ENCODE results near the gene ADGRF1. TPM values are rescaled to one million over a fixed set of nuclear protein-coding genes. Genes with fewer than 3 reads are reported as not detected.

ADGRF1 gene
- total RNA-seq, 2 donors from 2014 or later = 5.6 to 11.5 TPM

GRCh38 chr6:46967826-46968349 is 74.2 kb downstream of the ADGRF1 start:
- no peaks in the 10 kb centered on the region for H3K27me3 ChIP-seq (replicated peaks; ENCODE audit: insufficient read depth)
- H3K36me3 ChIP-seq = no peaks in the 10 kb centered on the region
- no peak overlapping the region for H3K4me3 ChIP-seq
- H3K27ac ChIP-seq = no peak overlapping the region
- DNase-seq (ENCODE audit: low spot score) = no peak
- TF ChIP-seq POLR2AphosphoS5 (IDR thresholded peaks at IDR 0.05) = no peak
- no peak for TF ChIP-seq POLR2A (IDR thresholded peaks at IDR 0.05)
- TF ChIP-seq CTCF (IDR thresholded peaks at IDR 0.05) = no peak
- H3K4me1 ChIP-seq (replicated peaks) = no peaks in the 10 kb centered on the region
- intact Hi-C loops (cut with DNase I) = no loop called here
- no peaks in the 10 kb centered on the region for H3K9me3 ChIP-seq

- Histone ChIP-seq H3K9me3 (no peaks in the 10 kb centered on the region), H3K36me3 (no peaks in the 10 kb centered on the region), H3K27ac (no peak overlapping the region), H3K4me3 (no peak overlapping the region), H3K4me1 (replicated peaks) (no peaks in the 10 kb centered on the region), H3K27me3 (replicated peaks; ENCODE audit: insufficient read depth) (no peaks in the 10 kb centered on the region)
- no peak for TF ChIP-seq POLR2A (IDR thresholded peaks at IDR 0.05)
- TF ChIP-seq CTCF (IDR thresholded peaks at IDR 0.05) = no peak
- TF ChIP-seq POLR2AphosphoS5 (IDR thresholded peaks at IDR 0.05) = no peak
- WGBS = 61% methylated on average over 12 of the region's 12 CpGs
- intact Hi-C loops (cut with DNase I) = no loop called here
- DNase-seq (ENCODE audit: low spot score) = no peak
Observed at GRCh38 chr6:46964716-46965519, 77.2 kb downstream of the ADGRF1 start.

- TF ChIP-seq POLR2AphosphoS5 (IDR thresholded peaks at IDR 0.05) (no peak), CTCF (IDR thresholded peaks at IDR 0.05) (no peak), POLR2A (IDR thresholded peaks at IDR 0.05) (no peak)
- DNase-seq (ENCODE audit: low spot score) = no peak
- no peaks in the 10 kb centered on the region for H3K4me1 ChIP-seq (replicated peaks)
- no peaks in the 10 kb centered on the region for H3K36me3 ChIP-seq
- intact Hi-C loops (cut with DNase I) = no loop called here
- H3K9me3 ChIP-seq = no peaks in the 10 kb centered on the region
- H3K27ac ChIP-seq = no peak overlapping the region
- H3K27me3 ChIP-seq (replicated peaks; ENCODE audit: insufficient read depth) = no peaks in the 10 kb centered on the region
- WGBS = 82% methylated on average over 5 of the region's 5 CpGs
- H3K4me3 ChIP-seq = no peak overlapping the region
Observed at GRCh38 chr6:46963626-46964025, 78.5 kb downstream of the ADGRF1 start.

- H3K27me3 ChIP-seq (replicated peaks; ENCODE audit: insufficient read depth) = no peaks in the 10 kb centered on the region
- H3K4me3 ChIP-seq = no peak overlapping the region
- H3K36me3 ChIP-seq = no peaks in the 10 kb centered on the region
- H3K9me3 ChIP-seq = no peaks in the 10 kb centered on the region
- TF ChIP-seq CTCF (IDR thresholded peaks at IDR 0.05) = no peak
- no peak for TF ChIP-seq POLR2A (IDR thresholded peaks at IDR 0.05)
- no peak for TF ChIP-seq POLR2AphosphoS5 (IDR thresholded peaks at IDR 0.05)
- H3K27ac ChIP-seq = no peak overlapping the region
- no peaks in the 10 kb centered on the region for H3K4me1 ChIP-seq (replicated peaks)
- DNase-seq (ENCODE audit: low spot score) = no peak
- intact Hi-C loops (cut with DNase I) = no loop called here
Observed at GRCh38 chr6:46963039-46963438, 79.1 kb downstream of the ADGRF1 start.

- TF ChIP-seq CTCF (IDR thresholded peaks at IDR 0.05) (no peak), POLR2A (IDR thresholded peaks at IDR 0.05) (no peak), POLR2AphosphoS5 (IDR thresholded peaks at IDR 0.05) (no peak)
- Histone ChIP-seq H3K4me1 (replicated peaks) (no peaks in the 10 kb centered on the region), H3K4me3 (no peak overlapping the region), H3K9me3 (no peaks in the 10 kb centered on the region), H3K27ac (no peak overlapping the region), H3K36me3 (no peaks in the 10 kb centered on the region), H3K27me3 (replicated peaks; ENCODE audit: insufficient read depth) (no peaks in the 10 kb centered on the region)
- no peak for DNase-seq (ENCODE audit: low spot score)
- WGBS = 92% methylated on average over 5 of the region's 5 CpGs
- intact Hi-C loops (cut with DNase I) = no loop called here
Observed at GRCh38 chr6:46961711-46962110, 80.4 kb downstream of the ADGRF1 start.

All from prostate gland (tissue), 2 donors.